DND-41 (cell line): ENCODE results near the gene WNK2.

ENCODE experiments used
- EZH2 ChIP-seq: IDR thresholded peaks from 3 replicates; pipeline ENCODE4 v1.6.1; 2012; ENCODE audit warnings: borderline replicate concordance, low read depth, mild to moderate bottlenecking, moderate library complexity, low read length, inconsistent platforms; ENCODE audit not compliant: severe bottlenecking
- TF ChIP-seq, protein P1 (sequence below): IDR thresholded peaks from 2 replicates; pipeline ENCODE4 v1.5.1; 2012; ENCODE audit warnings: borderline replicate concordance, low read length, moderate library complexity, mild to moderate bottlenecking; ENCODE audit not compliant: poor library complexity, severe bottlenecking; ENCODE audit errors: extremely low read depth

DNA sequence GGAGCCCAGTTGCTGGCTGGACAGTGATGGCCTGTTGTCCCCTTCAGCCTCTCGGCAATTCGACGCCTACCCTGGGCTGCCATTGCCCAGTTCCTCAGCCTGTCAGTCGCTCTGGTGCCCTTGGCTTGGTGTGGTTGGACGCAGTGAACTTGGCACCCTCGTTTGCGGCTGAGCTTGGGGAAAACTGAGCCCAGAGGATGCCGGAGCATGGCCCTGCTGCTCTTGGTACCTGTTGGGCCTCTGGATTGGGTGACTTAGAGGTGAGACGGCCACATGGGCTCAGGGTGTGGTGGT, 16.5 kb downstream of the WNK2 start:
- TF ChIP-seq, protein P1, sequence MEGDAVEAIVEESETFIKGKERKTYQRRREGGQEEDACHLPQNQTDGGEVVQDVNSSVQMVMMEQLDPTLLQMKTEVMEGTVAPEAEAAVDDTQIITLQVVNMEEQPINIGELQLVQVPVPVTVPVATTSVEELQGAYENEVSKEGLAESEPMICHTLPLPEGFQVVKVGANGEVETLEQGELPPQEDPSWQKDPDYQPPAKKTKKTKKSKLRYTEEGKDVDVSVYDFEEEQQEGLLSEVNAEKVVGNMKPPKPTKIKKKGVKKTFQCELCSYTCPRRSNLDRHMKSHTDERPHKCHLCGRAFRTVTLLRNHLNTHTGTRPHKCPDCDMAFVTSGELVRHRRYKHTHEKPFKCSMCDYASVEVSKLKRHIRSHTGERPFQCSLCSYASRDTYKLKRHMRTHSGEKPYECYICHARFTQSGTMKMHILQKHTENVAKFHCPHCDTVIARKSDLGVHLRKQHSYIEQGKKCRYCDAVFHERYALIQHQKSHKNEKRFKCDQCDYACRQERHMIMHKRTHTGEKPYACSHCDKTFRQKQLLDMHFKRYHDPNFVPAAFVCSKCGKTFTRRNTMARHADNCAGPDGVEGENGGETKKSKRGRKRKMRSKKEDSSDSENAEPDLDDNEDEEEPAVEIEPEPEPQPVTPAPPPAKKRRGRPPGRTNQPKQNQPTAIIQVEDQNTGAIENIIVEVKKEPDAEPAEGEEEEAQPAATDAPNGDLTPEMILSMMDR = no peak
- TF ChIP-seq EZH2 = no peak
